Measurements from ENCODE around the gene DOK5.

Gene DOK5

GRCh38 chr20:54472607-54473006, 2.8 kb upstream of the DOK5 start:
- no peak for TF ChIP-seq ZBTB7A (IDR thresholded peaks at IDR 0.05; ENCODE audit: low read depth)
- TF ChIP-seq TCF12 (IDR thresholded peaks at IDR 0.05; ENCODE audit: low read depth): no peak
- no peak for TF ChIP-seq CEBPB (IDR thresholded peaks at IDR 0.05)
- TF ChIP-seq NFIC (IDR thresholded peaks at IDR 0.05): no peak

GRCh38 chr20:54473340-54473739, 2.1 kb upstream of the DOK5 start:
- no peak for TF ChIP-seq REST (IDR thresholded peaks at IDR 0.05; ENCODE audit: low read depth)
- TF ChIP-seq TEAD4 (IDR thresholded peaks at IDR 0.05): no peak
- no peak for TF ChIP-seq ZBTB7A (IDR thresholded peaks at IDR 0.05; ENCODE audit: low read depth)
- TF ChIP-seq FOXM1 (IDR thresholded peaks at IDR 0.05; ENCODE audit: borderline replicate concordance, low read depth): no peak

- TF ChIP-seq MAX (IDR thresholded peaks at IDR 0.05) (no peak), CEBPB (IDR thresholded peaks at IDR 0.05) (no peak), USF1 (IDR thresholded peaks at IDR 0.05) (no peak), ZBTB7A (IDR thresholded peaks at IDR 0.05; ENCODE audit: low read depth) (no peak), TCF12 (IDR thresholded peaks at IDR 0.05; ENCODE audit: low read depth) (no peak), EGR1 (IDR thresholded peaks at IDR 0.05) (no peak), CREB1 (IDR thresholded peaks at IDR 0.05; ENCODE audit: low read depth) (no peak), REST (IDR thresholded peaks at IDR 0.05; ENCODE audit: low read depth) (no peak), TAF1 (IDR thresholded peaks at IDR 0.05; ENCODE audit: low read depth) (no peak), TEAD4 (IDR thresholded peaks at IDR 0.05) (no peak), YY1 (IDR thresholded peaks at IDR 0.05; ENCODE audit: low read depth) (no peak), EP300 (IDR thresholded peaks at IDR 0.05; ENCODE audit: borderline replicate concordance) (no peak)
These were observed 1.3 kb upstream of the DOK5 start for GRCh38 chr20:54474046-54474445.

GRCh38 chr20:54474866-54475265, 527 bp upstream of the DOK5 start:
- TF ChIP-seq CEBPB (IDR thresholded peaks at IDR 0.05) (no peak), TAF1 (IDR thresholded peaks at IDR 0.05; ENCODE audit: low read depth) (no peak), FOXM1 (IDR thresholded peaks at IDR 0.05; ENCODE audit: borderline replicate concordance, low read depth) (no peak), RAD21 (IDR thresholded peaks at IDR 0.05; ENCODE audit: low read depth) (no peak), CREB1 (IDR thresholded peaks at IDR 0.05; ENCODE audit: low read depth) (no peak), TEAD4 (IDR thresholded peaks at IDR 0.05) (no peak), EGR1 (IDR thresholded peaks at IDR 0.05) (no peak)

GRCh38 chr20:54476169-54477009, 996 bp downstream of the DOK5 start:
- TF ChIP-seq NFIC (IDR thresholded peaks at IDR 0.05) (no peak), REST (IDR thresholded peaks at IDR 0.05; ENCODE audit: low read depth) (no peak), RAD21 (IDR thresholded peaks at IDR 0.05; ENCODE audit: low read depth) (no peak), FOXM1 (IDR thresholded peaks at IDR 0.05; ENCODE audit: borderline replicate concordance, low read depth) (no peak), CEBPB (IDR thresholded peaks at IDR 0.05) (no peak), TCF12 (IDR thresholded peaks at IDR 0.05; ENCODE audit: low read depth) (no peak), EGR1 (IDR thresholded peaks at IDR 0.05) (no peak), MAX (IDR thresholded peaks at IDR 0.05) (no peak), EP300 (IDR thresholded peaks at IDR 0.05; ENCODE audit: borderline replicate concordance) (no peak), TAF1 (IDR thresholded peaks at IDR 0.05; ENCODE audit: low read depth) (no peak), USF1 (IDR thresholded peaks at IDR 0.05) (no peak), CREB1 (IDR thresholded peaks at IDR 0.05; ENCODE audit: low read depth) (no peak)
